NCI-H82 treated with DMSO at 0.1 percent for 48 hours (cell line): Measurements from ENCODE around the gene UHRF1.
"Not testable (repeated sequence)": the region's sequence is repeated elsewhere in the genome, so short reads cannot be mapped to it uniquely, and the experiment has no call there.

Experiments
- DNase-seq: peaks from one replicate; lab custom pipeline; 2025; ENCODE audit not compliant: unreplicated experiment; lab: John Stamatoyannopoulos, UW

The UHRF1 gene

DNA sequence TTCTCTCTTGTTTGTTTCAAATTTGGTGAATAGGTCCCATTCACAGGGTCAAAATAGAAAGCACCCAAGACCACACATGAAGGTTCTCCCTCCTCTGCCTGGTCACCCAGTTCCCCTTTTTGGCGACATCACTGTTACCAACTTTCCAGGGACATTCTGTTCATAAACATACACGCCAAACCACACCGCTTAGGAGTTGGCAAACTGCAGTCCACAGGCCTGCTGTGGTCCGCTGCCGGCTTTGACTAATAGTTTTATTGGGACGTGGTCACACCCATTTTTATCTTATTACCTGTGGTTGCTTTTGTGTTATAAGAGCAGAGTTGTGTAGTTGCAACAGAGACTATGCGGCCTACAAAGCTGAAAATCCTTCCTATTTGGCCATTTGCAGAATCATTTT is 24.2 kb downstream of the UHRF1 start:
- DNase-seq, result no peak

DNA sequence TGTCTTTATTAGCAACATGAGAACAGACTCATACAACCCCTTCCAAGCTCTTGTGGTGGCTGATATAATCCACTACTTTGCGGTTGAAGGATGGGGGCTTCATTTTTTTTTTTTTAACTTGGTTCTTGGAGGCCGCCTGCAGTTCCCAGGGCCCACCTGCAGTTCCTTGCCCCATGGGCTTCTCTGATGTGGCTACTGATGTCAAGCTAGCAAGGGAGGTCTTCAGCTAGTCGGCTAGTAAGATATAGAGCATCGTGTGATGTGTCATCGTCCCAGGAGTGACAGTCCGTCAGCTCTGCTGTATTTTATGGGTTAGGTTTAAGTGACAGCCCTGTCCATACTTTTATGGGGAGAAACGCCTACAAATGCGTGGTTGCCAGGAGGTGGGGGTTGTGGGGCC is 26.1 kb downstream of the UHRF1 start:
- no peak for DNase-seq

GRCh38 chr19:4937060-4937459 is 27.8 kb downstream of the UHRF1 start:
- DNase-seq, result no peak

- DNase-seq, result not testable (repeated sequence)
Observed at GRCh38 chr19:4938461-4938860, 29.2 kb downstream of the UHRF1 start.

DNA sequence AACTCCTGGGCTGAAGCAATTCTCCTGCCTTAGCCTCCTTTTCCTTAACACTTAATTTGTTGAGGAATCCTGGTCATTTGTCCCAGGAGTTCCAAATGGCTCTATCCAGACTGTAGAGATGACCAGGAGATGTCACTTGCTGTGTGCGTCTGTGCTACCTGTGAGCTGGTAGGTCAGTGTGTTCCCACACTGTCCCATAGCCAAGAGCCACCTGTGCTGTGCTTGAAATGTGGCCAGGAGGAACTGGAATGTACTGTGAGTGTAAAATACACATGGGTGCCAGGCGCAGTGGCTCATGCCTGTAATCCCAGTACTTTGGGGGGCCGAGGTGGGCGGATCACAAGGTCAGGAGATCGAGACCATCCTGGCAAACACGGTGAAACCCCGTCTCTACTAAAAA is 30.2 kb downstream of the UHRF1 start:
- DNase-seq, result no peak

GRCh38 chr19:4941638-4942169 is 32.4 kb downstream of the UHRF1 start:
- DNase-seq, result not testable (repeated sequence)

- not testable (repeated sequence) for DNase-seq
Observed at GRCh38 chr19:4950650-4951049, 41.3 kb downstream of the UHRF1 start.

- no peak for DNase-seq
Observed at GRCh38 chr19:4951656-4952055, 42.4 kb downstream of the UHRF1 start.

DNA sequence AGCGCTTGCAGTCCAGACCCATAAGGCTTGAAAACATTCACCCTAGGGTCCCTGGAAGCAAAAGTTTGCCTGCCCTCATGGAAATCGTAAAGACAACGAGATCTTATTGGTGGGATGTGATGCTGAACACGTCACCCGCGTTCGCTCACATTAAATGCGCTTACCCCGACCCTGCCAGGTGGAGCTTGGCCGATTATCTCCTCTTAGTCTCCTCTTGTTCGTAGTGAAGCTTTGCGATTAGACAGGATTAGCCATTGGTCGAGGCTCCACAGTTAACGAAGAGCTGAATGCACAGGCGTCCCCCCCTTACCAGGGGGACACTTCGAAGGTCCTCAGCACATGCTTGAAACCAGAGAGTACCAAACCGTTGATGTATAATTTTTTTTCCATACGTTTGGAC is 43.6 kb downstream of the UHRF1 start:
- peak; percentile 93 for DNase-seq

DNA sequence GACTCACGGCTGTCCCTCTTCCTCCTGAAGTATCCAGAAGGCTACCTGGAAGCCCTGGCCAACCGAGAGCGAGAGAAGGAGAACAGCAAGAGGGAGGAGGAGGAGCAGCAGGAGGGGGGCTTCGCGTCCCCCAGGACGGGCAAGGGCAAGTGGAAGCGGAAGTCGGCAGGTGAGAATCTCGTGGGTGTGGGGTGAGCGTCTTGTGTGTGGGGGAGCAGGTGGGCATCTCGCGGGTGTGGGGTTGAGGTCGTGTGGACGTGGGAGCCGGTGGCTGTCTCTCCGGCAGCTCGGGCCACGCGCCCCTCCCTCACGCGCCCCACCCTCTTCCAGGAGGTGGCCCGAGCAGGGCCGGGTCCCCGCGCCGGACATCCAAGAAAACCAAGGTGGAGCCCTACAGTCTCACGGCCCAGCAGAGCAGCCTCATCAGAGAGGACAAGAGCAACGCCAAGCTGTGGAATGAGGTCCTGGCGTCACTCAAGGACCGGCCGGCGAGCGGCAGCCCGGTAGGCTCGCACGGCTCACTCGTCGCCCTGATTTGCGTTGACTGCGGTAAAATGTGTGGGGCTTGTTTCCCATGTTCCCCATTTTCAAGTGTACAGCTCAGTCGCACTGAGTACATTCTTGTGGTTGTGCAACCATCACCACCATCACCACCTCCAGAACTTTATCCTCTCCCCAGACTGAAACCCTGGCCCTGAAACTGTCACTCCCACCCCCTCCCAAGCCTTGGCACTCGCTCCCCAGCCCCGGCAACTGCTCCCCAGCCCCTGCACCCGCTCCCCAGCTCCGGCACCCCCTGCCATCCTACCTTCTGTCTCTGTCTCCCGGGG is 45.2 kb downstream of the UHRF1 start:
- DNase-seq, result not testable (repeated sequence)

GRCh38 chr19:4955274-4955673 is 46.0 kb downstream of the UHRF1 start:
- no peak for DNase-seq

GRCh38 chr19:4957981-4958380 is 48.7 kb downstream of the UHRF1 start:
- no peak for DNase-seq

DNA sequence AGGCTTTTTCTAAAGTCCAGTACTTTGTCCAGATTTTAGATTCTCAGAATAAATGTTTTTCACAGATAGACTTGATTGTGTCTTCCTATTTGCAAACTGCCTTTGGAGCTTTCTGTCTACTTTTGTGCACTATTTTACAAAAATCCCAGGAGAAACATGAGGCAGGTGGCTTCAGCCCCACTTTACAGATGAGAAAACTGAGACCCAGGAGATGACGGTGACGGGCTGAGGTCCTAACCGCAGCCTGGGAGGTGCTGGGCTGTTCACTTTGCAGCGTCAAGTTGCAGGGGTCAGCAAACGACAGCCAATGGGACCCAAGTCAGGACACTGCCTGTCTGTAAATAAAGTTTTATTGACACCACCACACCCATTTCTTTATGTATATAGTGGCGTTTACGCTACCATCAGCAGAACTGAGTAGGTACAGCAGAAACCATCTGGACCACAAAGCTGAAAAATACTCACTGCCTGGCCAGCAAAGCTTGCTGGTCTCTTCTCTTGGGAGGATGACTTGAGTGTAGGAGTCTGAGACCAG is 52.9 kb downstream of the UHRF1 start:
- DNase-seq, result no peak

- DNase-seq, result no peak
Observed at GRCh38 chr19:4965061-4965460, 55.8 kb downstream of the UHRF1 start.

DNA sequence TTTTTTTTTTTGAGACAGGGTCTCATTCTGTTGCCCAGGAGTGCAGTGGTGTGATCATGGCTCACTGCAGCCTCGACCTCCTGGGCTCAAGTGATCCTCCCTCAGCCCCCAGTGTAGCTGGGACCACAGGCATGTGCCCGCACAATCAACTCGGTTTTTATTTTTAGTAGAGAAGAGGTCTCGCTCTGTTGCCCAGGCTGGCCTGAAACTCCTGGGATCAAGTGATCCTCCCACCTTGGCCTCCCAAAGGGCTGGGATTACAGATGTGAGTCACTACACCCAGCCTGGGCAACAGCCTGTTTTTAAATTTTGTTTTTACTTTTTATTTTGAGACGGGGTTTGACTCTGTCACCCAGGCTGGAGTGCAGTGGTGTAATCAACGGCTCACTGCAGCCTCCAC is 57.3 kb downstream of the UHRF1 start:
- DNase-seq, result no peak

DNA sequence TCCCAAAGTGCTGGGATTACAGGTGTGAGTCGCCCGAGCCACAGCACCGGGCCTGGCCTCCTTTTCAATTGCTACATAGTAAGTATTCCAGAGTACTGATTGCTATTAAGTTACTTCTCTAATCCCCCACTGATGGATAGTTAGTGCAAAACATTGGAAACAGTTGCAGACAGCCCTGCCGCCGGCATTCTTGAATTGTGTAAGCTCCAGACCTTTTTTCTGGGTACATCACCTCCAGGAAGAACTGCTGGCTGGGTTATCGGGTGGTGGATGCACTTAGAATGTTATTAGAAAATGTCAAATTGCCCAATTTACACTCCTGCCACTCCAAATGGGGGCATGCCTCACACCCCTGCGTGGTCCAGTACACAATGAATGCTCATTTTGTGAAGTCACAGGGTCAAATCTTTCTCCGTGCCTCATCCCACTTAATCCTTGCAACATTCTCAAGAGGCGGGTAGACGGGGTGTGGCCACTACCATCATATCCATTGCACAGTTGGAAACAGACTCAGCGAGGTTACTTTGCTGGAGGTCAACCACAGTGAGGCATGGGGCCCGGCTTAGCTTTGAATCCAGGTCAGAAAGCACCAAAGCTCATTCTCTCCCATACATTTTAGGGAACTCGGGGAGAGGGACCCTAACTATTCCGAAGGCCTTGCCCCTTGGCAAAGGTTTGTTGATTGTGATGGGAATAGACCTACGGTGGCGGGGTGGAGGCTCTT is 58.6 kb downstream of the UHRF1 start:
- DNase-seq, result no peak

GRCh38 chr19:4968462-4969291 is 59.4 kb downstream of the UHRF1 start, which contains the start of gene KDM4B:
Gene KDM4B, plus strand, starts transcription at chr19:4969113. Its CDS starts 63,778 bp downstream, at chr19:5032891.
- peak; percentile 91 for DNase-seq

GRCh38 chr19:4969292-4969771 is 60.0 kb downstream of the UHRF1 start:
- DNase-seq, result no peak

DNA sequence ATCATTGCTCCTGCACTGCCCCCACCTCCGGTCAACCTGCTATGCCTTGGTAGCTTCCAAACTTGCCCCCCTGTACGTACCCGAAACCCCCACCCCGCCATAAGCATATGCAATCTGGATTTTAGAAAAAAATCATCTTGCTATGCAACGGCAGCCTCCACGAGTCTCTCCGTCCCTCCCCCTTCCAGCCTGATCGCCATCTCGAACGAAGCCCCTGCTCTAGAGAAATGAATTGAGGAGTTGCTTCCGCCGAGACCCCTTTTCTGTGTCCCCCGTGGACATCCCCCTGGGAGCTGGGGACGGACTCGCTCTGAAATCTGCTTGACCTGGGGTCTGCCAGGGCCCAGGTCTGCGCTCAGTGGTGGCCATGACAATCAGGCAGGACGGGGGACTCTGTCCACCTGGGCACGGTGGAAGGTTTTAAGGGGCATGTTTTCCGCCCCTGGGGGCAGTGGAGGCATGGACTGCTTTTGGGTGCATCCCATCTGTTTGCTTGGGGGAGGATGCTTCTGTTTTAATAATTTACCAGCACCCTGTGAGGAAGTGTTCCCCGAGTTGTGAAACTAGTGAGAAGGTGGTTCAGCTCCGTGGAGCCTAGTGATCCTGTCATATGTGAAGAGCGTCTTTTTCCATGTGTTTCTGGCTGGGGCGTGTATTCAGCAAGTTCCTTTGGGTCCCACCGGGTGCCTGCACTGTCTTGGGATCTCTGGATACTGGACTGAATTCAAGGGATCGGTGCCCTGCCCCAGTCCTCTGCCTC is 60.7 kb downstream of the UHRF1 start:
- no peak for DNase-seq
